Measurements from ENCODE around the gene KCNMA1. TPM values are rescaled to one million over a fixed set of nuclear protein-coding genes. Genes with fewer than 3 reads are reported as not detected.

KCNMA1 gene
- total RNA-seq, 1 donor from 2014 or later, result 6.7 TPM

DNA sequence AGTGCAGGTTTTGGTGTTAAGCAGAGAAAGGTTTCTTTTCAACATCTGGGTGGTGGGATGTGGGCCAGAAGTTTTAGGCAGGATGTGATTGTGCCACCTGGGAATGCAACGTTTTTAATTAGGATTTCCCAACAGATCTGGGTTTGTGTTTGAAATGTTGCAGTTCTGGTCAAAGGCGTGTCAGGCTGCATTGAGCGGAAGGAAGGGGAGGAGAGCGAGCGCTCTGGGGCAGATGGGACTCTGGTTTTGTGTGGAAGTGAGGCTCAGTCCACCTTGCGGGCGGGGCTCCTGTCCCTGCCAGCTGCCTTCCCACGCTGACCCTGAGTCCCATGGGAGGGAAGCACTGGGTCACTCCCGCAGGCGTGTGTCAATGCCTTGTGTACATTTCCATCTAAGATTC lies 767.7 kb downstream of the KCNMA1 start:
- DNase-seq (ENCODE audit: extremely low read depth, low read depth, low spot score), result no peak

- no peak for DNase-seq (ENCODE audit: extremely low read depth, low read depth, low spot score)
Measured at GRCh38 chr10:76868098-76868977, 769.3 kb downstream of the KCNMA1 start.

DNA sequence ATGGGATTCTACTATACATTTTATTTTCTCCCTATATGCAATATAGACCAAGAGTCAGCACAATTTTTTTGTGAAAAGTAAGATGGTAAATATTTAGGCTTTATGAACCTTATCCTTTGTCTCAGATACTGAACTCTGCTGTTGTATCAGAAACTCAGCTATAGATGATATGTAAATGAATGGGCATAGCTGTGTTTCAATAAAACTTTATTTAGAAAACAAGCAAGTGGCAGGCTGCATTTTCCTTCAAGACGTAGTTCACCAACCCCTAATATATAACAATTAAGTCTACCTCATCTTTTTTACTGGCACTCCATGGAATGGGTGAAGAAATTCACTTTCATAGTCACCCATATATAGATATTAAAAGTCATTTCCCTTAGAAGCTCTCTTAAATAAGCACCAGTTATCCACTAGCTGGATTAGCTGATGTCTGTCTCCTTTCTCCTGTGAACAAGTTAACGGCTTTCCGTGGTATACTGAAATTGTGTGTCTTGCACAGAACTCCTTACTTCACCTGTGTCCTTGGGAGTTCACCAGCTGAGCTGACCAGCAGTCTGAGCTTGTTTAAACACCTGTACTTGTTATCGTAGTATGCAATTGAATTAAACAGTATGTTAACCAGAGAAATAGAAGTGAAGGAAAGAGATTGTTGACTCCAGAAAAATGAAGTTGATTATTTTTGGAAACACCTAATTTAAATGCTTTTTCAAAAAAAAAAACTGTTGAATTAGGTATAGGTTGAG lies 770.6 kb downstream of the KCNMA1 start:
- no peak for DNase-seq (ENCODE audit: extremely low read depth, low read depth, low spot score)

- no peak for DNase-seq (ENCODE audit: extremely low read depth, low read depth, low spot score)
Measured at GRCh38 chr10:76864922-76865321, 772.7 kb downstream of the KCNMA1 start.

GRCh38 chr10:76858721-76859120 lies 778.9 kb downstream of the KCNMA1 start:
- DNase-seq (ENCODE audit: extremely low read depth, low read depth, low spot score), result no peak

- DNase-seq (ENCODE audit: extremely low read depth, low read depth, low spot score), result no peak
Measured at GRCh38 chr10:76840802-76841201, 796.8 kb downstream of the KCNMA1 start.

DNA sequence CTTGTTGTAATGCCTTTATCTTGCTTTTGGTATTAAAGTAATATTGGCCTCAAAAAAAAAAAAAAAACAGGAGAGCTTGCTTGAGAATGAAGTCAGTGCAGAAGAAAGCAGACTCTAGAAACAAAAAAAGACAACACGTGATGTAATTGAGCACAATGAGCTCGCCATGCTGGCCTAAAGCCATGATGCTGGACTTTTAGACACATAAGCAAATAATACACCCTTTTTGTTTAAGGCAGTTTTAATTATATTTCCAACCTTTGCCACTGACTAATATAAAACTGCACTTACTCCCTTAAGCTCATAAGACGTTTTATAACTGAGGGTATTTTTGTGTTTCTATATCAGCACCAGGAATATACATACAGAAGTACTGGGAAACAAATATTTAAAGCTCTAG lies 798.3 kb downstream of the KCNMA1 start:
- DNase-seq (ENCODE audit: extremely low read depth, low read depth, low spot score), result no peak

GRCh38 chr10:76830218-76830617 lies 807.4 kb downstream of the KCNMA1 start:
- DNase-seq (ENCODE audit: extremely low read depth, low read depth, low spot score), result no peak

DNA sequence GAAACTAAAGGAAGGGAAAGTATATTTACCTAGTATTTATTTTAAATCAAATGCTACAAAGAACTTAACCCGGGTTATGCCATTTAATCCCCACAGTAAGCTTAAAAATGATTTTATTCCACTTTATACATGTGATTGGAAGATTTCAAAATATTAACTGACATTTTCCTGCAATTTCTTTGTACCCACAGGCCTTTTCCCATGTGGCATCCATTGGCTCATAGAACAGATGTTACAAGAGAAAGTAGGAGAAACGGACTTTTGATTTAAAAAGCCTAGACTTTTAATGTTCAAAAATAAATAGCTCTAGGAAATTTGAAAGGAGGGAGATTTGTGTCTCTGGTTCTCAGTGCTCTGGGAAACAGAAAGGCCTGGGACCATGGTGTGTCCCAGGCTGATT lies 807.9 kb downstream of the KCNMA1 start:
- DNase-seq (ENCODE audit: extremely low read depth, low read depth, low spot score), result no peak

Measured in glomerular endothelial cell (primary cell).